DND-41 (cell line): Measurements from ENCODE around the gene LINC00237.

Experiments
- ATAC-seq: fragments of 200-7000 bp; cut with Tn5 transposase; 3 replicates; pipeline ENCODE4 v1.9.1; 2021; ENCODE audit warnings: low read depth; ENCODE audit not compliant: insufficient read depth
- DNase-seq: peaks from one replicate; pipeline ENCODE4 v3.0.0-alpha.2; 2020
- H2AFZ ChIP-seq: 2 replicates; pipeline ENCODE4 v1.6.0; 2012; ENCODE audit warnings: low read depth, low read length
- H3K27ac ChIP-seq: 2 replicates; pipeline ENCODE4 v1.5.1; 2012; ENCODE audit warnings: low read length, inconsistent platforms
- H3K27me3 ChIP-seq: fragments of 200-600 bp; sonication (generic); 2 replicates; pipeline ENCODE4 v1.6.0; 2012; ENCODE audit warnings: low read length, mild to moderate bottlenecking, inconsistent platforms; ENCODE audit not compliant: insufficient read depth, poor library complexity
- H3K36me3 ChIP-seq: 2 replicates; pipeline ENCODE4 v1.5.1; 2012; ENCODE audit warnings: low read length, inconsistent platforms; ENCODE audit not compliant: insufficient read depth
- H3K4me1 ChIP-seq: 2 replicates; pipeline ENCODE4 v1.5.1; 2012; ENCODE audit warnings: mild to moderate bottlenecking, low read length; ENCODE audit not compliant: insufficient read depth
- H3K4me2 ChIP-seq: 2 replicates; pipeline ENCODE4 v1.6.0; 2012; ENCODE audit warnings: mild to moderate bottlenecking, moderate library complexity, low read length, inconsistent platforms; ENCODE audit not compliant: insufficient read depth
- H3K4me3 ChIP-seq, 2 experiments: fragments of 200-600 bp in 1 of 2; shearing (Covaris generic) in 1 of 2; 2 replicates each; pipeline ENCODE4 v1.5.1; 2012 to 2016; ENCODE audit warnings: inconsistent platforms in 2 of 2, low read length in 2 of 2, mild to moderate bottlenecking in 2 of 2, low read depth in 1 of 2, moderate library complexity in 1 of 2
- H3K79me2 ChIP-seq: 2 replicates; pipeline ENCODE4 v1.6.0; 2012; ENCODE audit warnings: low read length, inconsistent platforms; ENCODE audit not compliant: insufficient read depth
- H3K9ac ChIP-seq: 2 replicates; pipeline ENCODE4 v1.6.0; 2012; ENCODE audit warnings: low read depth, mild to moderate bottlenecking, inconsistent platforms, low read length, moderate library complexity
- H3K9me3 ChIP-seq: 2 replicates; pipeline ENCODE4 v1.5.1; 2012; ENCODE audit warnings: low read length, moderate library complexity, mild to moderate bottlenecking, inconsistent platforms; ENCODE audit not compliant: insufficient read depth, severe bottlenecking
- H4K20me1 ChIP-seq: 2 replicates; pipeline ENCODE4 v1.6.0; 2012; ENCODE audit warnings: low read length; ENCODE audit not compliant: insufficient read depth
- EZH2 ChIP-seq: IDR thresholded peaks from 3 replicates; pipeline ENCODE4 v1.6.1; 2012; ENCODE audit warnings: borderline replicate concordance, low read depth, mild to moderate bottlenecking, moderate library complexity, low read length, inconsistent platforms; ENCODE audit not compliant: severe bottlenecking
- TF ChIP-seq, protein P1 (sequence below): IDR thresholded peaks from 2 replicates; pipeline ENCODE4 v1.5.1; 2012; ENCODE audit warnings: borderline replicate concordance, low read length, moderate library complexity, mild to moderate bottlenecking; ENCODE audit not compliant: poor library complexity, severe bottlenecking; ENCODE audit errors: extremely low read depth

Gene LINC00237

DNA sequence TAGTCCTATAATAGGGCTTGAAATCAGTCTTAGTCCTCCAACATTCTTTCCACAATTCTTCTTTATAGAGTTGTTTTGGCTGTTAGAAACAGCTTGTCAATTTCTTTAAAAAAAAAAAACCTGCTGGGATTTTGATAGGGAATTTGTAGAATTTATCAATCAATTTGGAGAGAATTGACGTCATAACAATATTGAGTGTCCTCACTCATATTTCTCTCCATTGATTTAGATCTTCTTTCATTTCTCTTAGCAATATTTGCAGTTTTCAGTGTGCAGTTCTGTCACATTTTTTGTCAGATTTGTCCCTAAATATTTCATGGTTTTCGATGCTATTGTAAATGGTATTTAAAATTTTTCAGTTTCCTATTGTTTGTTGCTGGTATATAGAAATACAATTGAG is 5.3 kb upstream of the LINC00237 start:
- H3K36me3 ChIP-seq, result no peaks in the 10 kb centered on the region
- H3K9me3 ChIP-seq, result no peaks in the 10 kb centered on the region
- TF ChIP-seq, protein P1, sequence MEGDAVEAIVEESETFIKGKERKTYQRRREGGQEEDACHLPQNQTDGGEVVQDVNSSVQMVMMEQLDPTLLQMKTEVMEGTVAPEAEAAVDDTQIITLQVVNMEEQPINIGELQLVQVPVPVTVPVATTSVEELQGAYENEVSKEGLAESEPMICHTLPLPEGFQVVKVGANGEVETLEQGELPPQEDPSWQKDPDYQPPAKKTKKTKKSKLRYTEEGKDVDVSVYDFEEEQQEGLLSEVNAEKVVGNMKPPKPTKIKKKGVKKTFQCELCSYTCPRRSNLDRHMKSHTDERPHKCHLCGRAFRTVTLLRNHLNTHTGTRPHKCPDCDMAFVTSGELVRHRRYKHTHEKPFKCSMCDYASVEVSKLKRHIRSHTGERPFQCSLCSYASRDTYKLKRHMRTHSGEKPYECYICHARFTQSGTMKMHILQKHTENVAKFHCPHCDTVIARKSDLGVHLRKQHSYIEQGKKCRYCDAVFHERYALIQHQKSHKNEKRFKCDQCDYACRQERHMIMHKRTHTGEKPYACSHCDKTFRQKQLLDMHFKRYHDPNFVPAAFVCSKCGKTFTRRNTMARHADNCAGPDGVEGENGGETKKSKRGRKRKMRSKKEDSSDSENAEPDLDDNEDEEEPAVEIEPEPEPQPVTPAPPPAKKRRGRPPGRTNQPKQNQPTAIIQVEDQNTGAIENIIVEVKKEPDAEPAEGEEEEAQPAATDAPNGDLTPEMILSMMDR, result no peak
- TF ChIP-seq EZH2, result no peak

DNA sequence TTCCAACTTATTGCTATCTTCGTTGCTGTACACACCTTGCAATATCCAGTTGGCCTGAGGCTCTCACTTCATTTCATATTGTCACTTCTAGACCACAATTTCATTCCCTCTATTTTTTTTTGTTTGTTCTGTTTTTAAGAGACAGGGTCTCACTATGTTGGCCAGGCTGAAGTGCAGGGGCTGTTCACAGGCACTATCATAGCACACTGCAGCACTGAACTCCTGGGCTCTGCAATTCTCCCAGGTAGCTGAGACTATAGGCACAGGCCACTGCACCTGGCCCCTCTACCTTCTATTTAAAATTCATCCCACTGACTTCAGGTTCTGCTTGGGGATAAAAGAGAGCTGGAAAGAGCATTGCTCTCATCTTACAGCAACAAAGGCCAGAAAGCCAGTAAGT is 4.7 kb upstream of the LINC00237 start:
- H3K4me2 ChIP-seq, result no peak overlapping the region
- ATAC-seq (no peak), DNase-seq (no peak)
- no peak overlapping the region for H3K4me3 ChIP-seq
- peaks cover 4% of the 10 kb centered on the region for H3K27me3 ChIP-seq
- no peak overlapping the region for H3K9ac ChIP-seq
- H3K4me1 ChIP-seq, result no peaks in the 10 kb centered on the region
- no peaks in the 10 kb centered on the region for H3K9me3 ChIP-seq
- H3K79me2 ChIP-seq, result no peaks in the 10 kb centered on the region
- no peak for TF ChIP-seq EZH2
- TF ChIP-seq, protein P1, result no peak
- H4K20me1 ChIP-seq, result no peaks in the 10 kb centered on the region
- no peak overlapping the region for H3K27ac ChIP-seq
- no peaks in the 10 kb centered on the region for H3K36me3 ChIP-seq
- no peak overlapping the region for H2AFZ ChIP-seq

More for the DNA sequence above, 5.3 kb upstream of the LINC00237 start:
- Histone ChIP-seq H3K4me1 (no peaks in the 10 kb centered on the region), H2AFZ (no peak overlapping the region), H3K4me3 (no peak overlapping the region), H3K9ac (no peak overlapping the region), H3K27ac (no peak overlapping the region), H3K79me2 (no peaks in the 10 kb centered on the region), H3K27me3 (peaks cover 4% of the 10 kb centered on the region), H3K4me2 (no peak overlapping the region), H4K20me1 (no peaks in the 10 kb centered on the region)
- no peak for ATAC-seq
- no peak for DNase-seq

DNA sequence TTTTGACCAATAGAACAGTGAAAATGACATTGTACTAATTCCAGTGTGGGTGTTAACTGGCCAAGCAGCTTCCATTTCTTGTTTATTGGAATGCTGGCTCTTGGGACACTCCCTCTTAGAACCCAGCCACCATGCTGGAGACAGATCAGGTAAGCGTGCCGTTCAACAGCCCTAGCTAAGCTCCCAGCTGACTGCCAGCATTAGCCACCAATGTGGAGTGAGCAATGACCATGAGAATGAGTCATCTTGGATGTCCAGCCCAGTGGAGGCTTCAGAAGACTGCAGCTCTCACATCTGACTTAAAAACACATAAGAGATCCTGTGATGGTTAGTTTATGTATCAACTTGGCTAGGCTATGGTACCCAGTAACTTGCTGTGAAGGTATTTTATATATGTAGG is 3.0 kb upstream of the LINC00237 start:
- ATAC-seq, result no peak
- no peak for DNase-seq

More for the DNA sequence above, 3.0 kb upstream of the LINC00237 start:
- no peaks in the 10 kb centered on the region for H3K36me3 ChIP-seq
- no peak overlapping the region for H3K4me2 ChIP-seq
- H3K4me3 ChIP-seq, result no peak overlapping the region
- H3K27ac ChIP-seq, result no peak overlapping the region
- H3K9me3 ChIP-seq, result no peaks in the 10 kb centered on the region
- H2AFZ ChIP-seq, result no peak overlapping the region
- no peak overlapping the region for H3K9ac ChIP-seq
- peaks cover 4% of the 10 kb centered on the region for H3K27me3 ChIP-seq
- no peak for TF ChIP-seq EZH2
- TF ChIP-seq, protein P1, result no peak
- H3K4me1 ChIP-seq, result no peaks in the 10 kb centered on the region
- H4K20me1 ChIP-seq, result no peaks in the 10 kb centered on the region
- no peaks in the 10 kb centered on the region for H3K79me2 ChIP-seq
